Measurements from ENCODE around the gene BMI1. TPM values are rescaled to one million over a fixed set of nuclear protein-coding genes. Genes with fewer than 3 reads are reported as not detected.
"Not testable (repeated sequence)": the region's sequence is repeated elsewhere in the genome, so short reads cannot be mapped to it uniquely, and the experiment has no call there.

Gene BMI1
- total RNA-seq, 2 experiments from 2014 or later = 58.8 to 63.5 TPM

DNA sequence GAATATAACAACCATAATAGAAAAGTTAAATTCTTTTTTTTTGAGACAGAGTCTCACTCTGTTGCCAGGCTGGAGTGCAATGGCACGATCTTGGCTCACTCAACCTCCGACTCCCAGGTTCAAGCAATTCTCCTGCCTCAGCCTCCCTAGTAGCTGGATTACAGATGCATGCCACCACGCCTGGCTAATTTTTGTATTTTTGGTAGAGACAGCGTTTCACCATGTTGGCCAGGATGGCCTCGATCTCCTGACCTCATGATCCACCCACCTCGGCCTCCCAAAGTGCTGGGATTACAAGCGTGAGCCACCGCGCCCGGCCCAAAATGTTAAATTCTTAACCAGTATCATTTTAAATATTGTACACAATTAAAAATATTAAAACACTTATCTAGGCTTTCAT is 10.9 kb upstream of the BMI1 start:
- POLR2A ChIA-PET; H3K27me3 Mint-ChIP-seq; CTCF ChIA-PET; H3K36me3 Mint-ChIP-seq; DNase-seq; H3K4me3 Mint-ChIP-seq; intact Hi-C loops (cut with micrococcal nuclease); H3K27ac Mint-ChIP-seq; H3K9me3 Mint-ChIP-seq: not testable (repeated sequence)
- peaks cover 12% of the 10 kb centered on the region for H3K4me1 Mint-ChIP-seq (ENCODE audit: low read depth)

DNA sequence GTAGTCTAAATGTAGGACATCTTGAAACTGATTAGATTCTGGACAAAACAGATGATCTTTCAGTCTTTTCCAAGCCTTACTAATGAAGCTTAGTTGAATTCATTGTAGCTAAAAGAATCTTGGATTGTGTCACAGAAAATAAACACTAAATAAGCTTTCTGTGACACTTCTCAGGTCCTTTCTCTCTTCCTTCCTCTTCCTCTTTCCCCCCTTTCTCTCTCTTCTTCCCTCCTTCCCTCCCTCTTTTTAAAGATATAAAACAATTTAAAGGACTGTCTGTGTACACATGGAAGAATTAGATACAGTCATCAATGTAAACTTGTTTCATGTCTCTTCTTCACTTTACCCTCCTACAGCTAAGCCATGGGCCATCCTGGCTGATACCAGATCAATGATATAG is 10.0 kb upstream of the BMI1 start:
- Mint-ChIP-seq H3K4me3 (no peak overlapping the region), H3K9me3 (no peaks in the 10 kb centered on the region), H3K36me3 (peaks cover 2% of the 10 kb centered on the region), H3K4me1 (ENCODE audit: low read depth) (peaks cover 19% of the 10 kb centered on the region), H3K27ac (no peak overlapping the region), H3K27me3 (peaks cover 1% of the 10 kb centered on the region)
- ChIA-PET POLR2A (no interaction called here), CTCF (no interaction called here)
- DNase-seq = no peak
- intact Hi-C loops (cut with micrococcal nuclease) = no loop called here

DNA sequence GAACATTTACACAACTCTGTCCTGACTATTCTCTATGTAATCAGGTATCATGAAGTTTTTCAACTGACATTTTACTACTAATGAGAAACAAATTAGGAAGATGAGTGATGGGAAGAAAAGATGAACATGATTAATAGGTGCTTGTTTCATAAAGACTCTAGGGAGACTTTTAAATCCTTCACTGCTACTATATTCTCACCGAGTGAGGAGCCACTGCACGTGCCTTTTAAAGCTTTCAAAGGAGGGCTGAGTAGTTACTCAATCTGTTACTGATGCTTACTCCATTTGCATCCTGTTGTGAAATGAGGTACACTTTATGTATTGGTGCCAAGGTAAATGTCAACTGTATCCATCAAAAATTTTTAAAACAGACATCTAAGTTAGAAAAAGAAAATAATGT is 6.0 kb upstream of the BMI1 start:
- POLR2A ChIA-PET = interaction anchor here (0.6 to 2.7 kb wide), 2 partner anchors 100 to 312 kb away, joined by 3 to 12 read pairs; partner anchors contain the start of gene DNAJC1
- Mint-ChIP-seq H3K27me3 (peaks cover 1% of the 10 kb centered on the region), H3K36me3 (peaks cover 5% of the 10 kb centered on the region)

GRCh38 chr10:22315455-22316285 is 5.2 kb upstream of the BMI1 start:
- H3K4me1 Mint-ChIP-seq (ENCODE audit: low read depth) = peaks cover 37% of the 10 kb centered on the region
- intact Hi-C loops (cut with micrococcal nuclease) = loop anchor here (1.0 to 5.0 kb wide), 10 partner anchors 10 to 783 kb away; partner anchors contain the start of gene MSRB2

More for the DNA sequence above, 6.0 kb upstream of the BMI1 start:
- no peaks in the 10 kb centered on the region for H3K9me3 Mint-ChIP-seq
- H3K4me1 Mint-ChIP-seq (ENCODE audit: low read depth) = peaks cover 33% of the 10 kb centered on the region
- H3K27ac Mint-ChIP-seq = no peak overlapping the region
- peak overlapping the region; percentile 92 for H3K4me3 Mint-ChIP-seq
- DNase-seq = no peak
- intact Hi-C loops (cut with micrococcal nuclease) = loop anchor here (2.0 to 5.0 kb wide), 5 partner anchors 26 to 782 kb away; partner anchors contain the start of gene MSRB2
- CTCF ChIA-PET = no interaction called here

DNA sequence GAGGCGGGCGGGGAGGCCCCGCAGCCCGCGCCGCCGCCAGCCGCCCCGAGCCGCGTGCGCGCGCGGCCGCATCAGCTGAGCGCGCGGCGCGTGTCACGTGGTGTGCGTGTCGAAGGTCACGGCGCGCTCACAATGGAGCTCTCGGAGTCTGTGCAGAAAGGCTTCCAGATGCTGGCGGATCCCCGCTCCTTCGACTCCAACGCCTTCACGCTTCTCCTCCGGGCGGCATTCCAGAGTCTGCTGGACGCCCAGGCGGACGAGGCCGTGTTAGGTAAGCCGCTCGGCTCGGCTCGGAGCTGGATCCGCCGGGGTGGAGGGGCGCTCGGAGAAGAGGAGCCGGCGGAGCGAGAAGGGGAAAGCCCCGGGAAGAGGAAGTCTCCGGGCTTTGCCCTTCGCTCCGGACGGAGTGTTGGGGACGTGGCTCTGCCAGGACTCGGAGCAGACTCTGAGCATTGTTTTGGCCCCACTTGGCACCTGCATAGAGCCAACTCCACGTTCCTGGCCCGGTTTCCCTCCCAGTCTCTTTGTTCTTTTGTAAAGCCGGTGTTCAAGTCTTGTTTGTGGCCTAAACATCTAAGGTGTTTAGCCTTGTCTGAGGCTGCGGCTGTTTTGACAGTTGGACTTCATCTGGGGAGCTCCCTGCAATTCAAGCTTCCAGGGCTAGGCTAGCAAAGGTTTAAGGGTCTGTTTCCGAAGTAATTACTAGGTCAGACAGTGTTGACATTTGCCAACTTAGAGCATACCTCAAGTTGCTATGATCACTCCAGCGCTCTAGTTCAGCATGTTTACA is 4.4 kb upstream of the BMI1 start, which contains the start of gene COMMD3:
TSS of gene COMMD3 (plus strand) at position 103 of the 790 bp plus-strand sequence. CDS start at position 133, 30 bp downstream.
- peak within 1 kb of the TSS; percentile 92 for H3K4me3 Mint-ChIP-seq
- ChIA-PET POLR2A (interaction anchor here (0.5 to 2.7 kb wide), 13 partner anchors 8 to 791 kb away, joined by 3 to 13 read pairs (median 5); partner anchors contain the start of genes DNAJC1 and SKIDA1), CTCF (interaction anchor here (0.8 to 1.8 kb wide), 7 partner anchors 23 to 306 kb away, joined by 3 to 7 read pairs (median 4); no protein-coding TSS in a partner anchor)
- H3K9me3 Mint-ChIP-seq = no peaks in the 10 kb centered on the region
- H3K27me3 Mint-ChIP-seq = peaks cover 4% of the 10 kb centered on the region
- peaks cover 8% of the 10 kb centered on the region for H3K36me3 Mint-ChIP-seq
- peak within 1 kb of the TSS; percentile 92 for H3K27ac Mint-ChIP-seq
- peak; percentile 87 for DNase-seq
- peaks cover 37% of the 10 kb centered on the region for H3K4me1 Mint-ChIP-seq (ENCODE audit: low read depth)
- intact Hi-C loops (cut with micrococcal nuclease) = loop anchor here (1.0 to 5.0 kb wide), 9 partner anchors 9 to 784 kb away; partner anchors contain the start of gene MSRB2

More at GRCh38 chr10:22315455-22316285, 5.2 kb upstream of the BMI1 start:
- POLR2A ChIA-PET = interaction anchor here (1.0 to 2.7 kb wide), 12 partner anchors 9 to 790 kb away, joined by 3 to 13 read pairs (median 6); partner anchors contain the start of genes DNAJC1 and SKIDA1
- Mint-ChIP-seq H3K27me3 (peaks cover 4% of the 10 kb centered on the region), H3K4me3 (peak overlapping the region; percentile 92), H3K27ac (peak overlapping the region; percentile 92), H3K9me3 (no peaks in the 10 kb centered on the region), H3K36me3 (peaks cover 8% of the 10 kb centered on the region)
- CTCF ChIA-PET = interaction anchor here (0.7 to 1.8 kb wide), 7 partner anchors 24 to 258 kb away, joined by 3 to 7 read pairs (median 4); no protein-coding TSS in a partner anchor
- DNase-seq = no peak

DNA sequence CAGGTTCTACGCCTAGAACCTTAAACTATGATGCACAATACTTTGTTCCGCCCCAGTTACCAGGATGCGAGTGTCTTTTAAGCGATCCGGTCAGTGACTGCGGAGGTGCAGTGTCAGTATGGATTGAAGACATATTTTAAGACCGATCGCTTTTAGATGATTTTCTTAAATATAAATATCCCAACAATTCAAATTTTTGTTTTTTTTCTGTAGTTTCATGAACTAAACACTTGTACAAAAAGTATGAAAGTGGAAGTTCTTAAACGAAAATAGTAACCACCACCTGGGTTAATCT is 3.9 kb upstream of the BMI1 start:
- CTCF ChIA-PET = interaction anchor here (0.8 to 1.8 kb wide), 5 partner anchors 23 to 306 kb away, joined by 3 to 7 read pairs (median 4); no protein-coding TSS in a partner anchor
- H3K36me3 Mint-ChIP-seq = peaks cover 9% of the 10 kb centered on the region
- H3K9me3 Mint-ChIP-seq = no peaks in the 10 kb centered on the region
- peaks cover 4% of the 10 kb centered on the region for H3K27me3 Mint-ChIP-seq
- peak overlapping the region; percentile 91 for H3K27ac Mint-ChIP-seq
- H3K4me3 Mint-ChIP-seq = peak overlapping the region; percentile 86
- peaks cover 37% of the 10 kb centered on the region for H3K4me1 Mint-ChIP-seq (ENCODE audit: low read depth)
- POLR2A ChIA-PET = interaction anchor here (1.3 to 2.7 kb wide), 9 partner anchors 8 to 314 kb away, joined by 3 to 12 read pairs (median 8); partner anchors contain the start of gene DNAJC1
- intact Hi-C loops (cut with micrococcal nuclease) = loop anchor here (2.0 to 5.0 kb wide), 6 partner anchors 120 to 784 kb away; partner anchors contain the start of gene MSRB2
- DNase-seq = peak; percentile 43

- intact Hi-C loops (cut with micrococcal nuclease) = loop anchor here (2.0 to 5.0 kb wide), 6 partner anchors 119 to 785 kb away; partner anchors contain the start of gene MSRB2
- H3K36me3 Mint-ChIP-seq = peaks cover 16% of the 10 kb centered on the region
- no peak for DNase-seq
- peak overlapping the region; percentile 74 for H3K27ac Mint-ChIP-seq
- peaks cover 43% of the 10 kb centered on the region for H3K4me1 Mint-ChIP-seq (ENCODE audit: low read depth)
- peaks cover 11% of the 10 kb centered on the region for H3K27me3 Mint-ChIP-seq
- ChIA-PET POLR2A (interaction anchor here (0.5 to 0.9 kb wide), 2 partner anchors 22 to 51 kb away, joined by 3 to 4 read pairs; no protein-coding TSS in a partner anchor), CTCF (interaction anchor here (0.5 to 1.3 kb wide), 3 partner anchors 87 to 672 kb away, joined by 3 to 4 read pairs (median 3); no protein-coding TSS in a partner anchor)
- peak overlapping the region; percentile 86 for H3K4me3 Mint-ChIP-seq
- no peaks in the 10 kb centered on the region for H3K9me3 Mint-ChIP-seq
Measured at GRCh38 chr10:22317771-22318565, 2.9 kb upstream of the BMI1 start.

- CTCF ChIA-PET = interaction anchor here (0.5 to 1.5 kb wide), 2 partner anchors 88 to 325 kb away, joined by 3 to 4 read pairs; no protein-coding TSS in a partner anchor
- Mint-ChIP-seq H3K4me3 (no peak overlapping the region), H3K36me3 (peaks cover 16% of the 10 kb centered on the region), H3K27me3 (peaks cover 14% of the 10 kb centered on the region), H3K27ac (no peak overlapping the region), H3K9me3 (no peaks in the 10 kb centered on the region), H3K4me1 (ENCODE audit: low read depth) (peaks cover 51% of the 10 kb centered on the region)
- no peak for DNase-seq
- POLR2A ChIA-PET = no interaction called here
- intact Hi-C loops (cut with micrococcal nuclease) = loop anchor here (5.0 kb wide), 4 partner anchors 216 to 779 kb away; partner anchors contain the start of gene MSRB2
Measured at GRCh38 chr10:22318772-22319171, 2.1 kb upstream of the BMI1 start.

- Mint-ChIP-seq H3K36me3 (peaks cover 16% of the 10 kb centered on the region), H3K4me1 (ENCODE audit: low read depth) (peaks cover 58% of the 10 kb centered on the region), H3K27ac (peak overlapping the region; percentile 89), H3K27me3 (peaks cover 18% of the 10 kb centered on the region), H3K4me3 (peak overlapping the region; percentile 77), H3K9me3 (no peaks in the 10 kb centered on the region)
- ChIA-PET POLR2A (no interaction called here), CTCF (interaction anchor here (1.5 kb wide), 1 partner anchor 326 kb away, joined by 4 read pairs; no protein-coding TSS in a partner anchor)
- intact Hi-C loops (cut with micrococcal nuclease) = loop anchor here (5.0 kb wide), 4 partner anchors 217 to 778 kb away; partner anchors contain the start of gene MSRB2
- DNase-seq = no peak
Measured at GRCh38 chr10:22319547-22319979, 1.3 kb upstream of the BMI1 start.

DNA sequence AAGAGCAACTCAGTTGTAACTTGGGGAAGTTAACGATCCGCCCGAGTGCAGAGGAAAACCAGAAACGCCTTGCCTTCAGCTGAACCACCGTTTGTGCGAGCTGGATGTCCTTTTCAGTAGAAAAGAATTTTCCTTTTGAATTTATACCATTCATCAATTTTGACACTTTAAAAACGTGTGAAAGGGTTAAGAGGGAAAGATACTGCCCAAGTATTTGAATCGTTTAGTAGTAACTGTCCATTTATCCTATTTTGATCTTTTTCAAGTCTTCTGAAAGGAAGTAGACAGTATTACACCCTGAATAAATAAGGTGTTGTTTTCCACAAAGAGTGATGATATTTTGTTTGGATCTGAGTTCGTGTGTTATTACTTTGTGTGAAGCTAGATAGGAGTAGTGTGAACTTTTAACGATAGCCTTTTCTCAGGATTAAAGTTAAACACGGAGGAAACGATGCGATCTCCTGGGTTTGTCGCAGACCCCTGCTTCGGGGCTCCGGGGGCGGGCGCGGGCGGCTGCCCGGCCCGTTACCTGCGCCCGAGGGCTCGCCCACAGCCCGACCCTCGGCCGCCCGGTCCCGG is 830 bp upstream of the BMI1 start:
- Mint-ChIP-seq H3K27ac (peak overlapping the region; percentile 89), H3K4me1 (ENCODE audit: low read depth) (peaks cover 59% of the 10 kb centered on the region), H3K27me3 (peaks cover 22% of the 10 kb centered on the region), H3K36me3 (peaks cover 16% of the 10 kb centered on the region), H3K4me3 (peak overlapping the region; percentile 77), H3K9me3 (no peaks in the 10 kb centered on the region)
- ChIA-PET CTCF (interaction anchor here (1.5 kb wide), 1 partner anchor 327 kb away, joined by 4 read pairs; no protein-coding TSS in a partner anchor), POLR2A (no interaction called here)
- DNase-seq = no peak
- intact Hi-C loops (cut with micrococcal nuclease) = loop anchor here (2.0 to 5.0 kb wide), 6 partner anchors 218 to 777 kb away; partner anchors contain the start of genes DNAJC1 and MSRB2
